GM18507 (cell line): ENCODE data around the gene CORO7.

Source experiments
- DNase-seq: peaks from one replicate; pipeline ENCODE4 v3.0.0; 2011; ENCODE audit warnings: low read depth; ENCODE audit not compliant: insufficient read length; ENCODE audit errors: extremely low spot score
- FAIRE-seq: peaks from 2 replicates; lab custom pipeline; 2011; peaks lifted over from hg19 to GRCh38; lab: Jason Lieb, UNC

CORO7 gene

GRCh38 chr16:4426722-4427372 lies 10.5 kb upstream of the CORO7 start:
- DNase-seq (no peak), FAIRE-seq (no peak)

DNA sequence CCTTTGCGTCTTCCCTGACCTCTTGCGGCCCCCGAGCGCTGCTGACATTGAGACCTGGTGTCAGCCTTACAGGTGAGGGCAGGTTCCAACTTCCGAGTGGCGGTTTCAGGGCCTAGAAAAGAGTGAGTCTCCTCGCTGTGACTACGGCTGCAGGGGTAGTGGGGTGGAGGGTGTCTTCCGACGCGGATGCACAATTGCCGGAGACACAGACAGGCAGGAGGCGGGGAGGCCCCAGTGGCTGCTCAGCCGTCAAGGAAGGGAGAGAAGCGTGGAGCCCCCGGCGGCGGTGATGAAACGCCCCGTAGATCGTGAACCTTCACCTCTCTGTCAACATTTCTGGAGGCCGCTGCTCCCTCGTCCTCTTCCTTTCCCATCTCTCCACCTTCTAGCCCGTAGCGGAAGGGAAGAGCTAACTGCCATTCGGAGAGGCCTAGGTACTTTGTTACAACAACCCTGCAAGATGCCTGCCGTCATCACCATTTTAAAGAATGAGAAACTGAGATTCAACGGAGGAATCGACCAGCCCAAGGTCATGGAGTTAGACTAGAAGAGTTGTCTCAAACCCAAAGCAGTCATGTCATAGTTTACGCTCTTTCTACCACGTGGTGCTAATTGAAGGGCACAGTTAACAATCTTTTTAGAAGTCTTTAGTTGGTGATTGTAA lies 9.8 kb upstream of the CORO7 start:
- DNase-seq: no peak

DNA sequence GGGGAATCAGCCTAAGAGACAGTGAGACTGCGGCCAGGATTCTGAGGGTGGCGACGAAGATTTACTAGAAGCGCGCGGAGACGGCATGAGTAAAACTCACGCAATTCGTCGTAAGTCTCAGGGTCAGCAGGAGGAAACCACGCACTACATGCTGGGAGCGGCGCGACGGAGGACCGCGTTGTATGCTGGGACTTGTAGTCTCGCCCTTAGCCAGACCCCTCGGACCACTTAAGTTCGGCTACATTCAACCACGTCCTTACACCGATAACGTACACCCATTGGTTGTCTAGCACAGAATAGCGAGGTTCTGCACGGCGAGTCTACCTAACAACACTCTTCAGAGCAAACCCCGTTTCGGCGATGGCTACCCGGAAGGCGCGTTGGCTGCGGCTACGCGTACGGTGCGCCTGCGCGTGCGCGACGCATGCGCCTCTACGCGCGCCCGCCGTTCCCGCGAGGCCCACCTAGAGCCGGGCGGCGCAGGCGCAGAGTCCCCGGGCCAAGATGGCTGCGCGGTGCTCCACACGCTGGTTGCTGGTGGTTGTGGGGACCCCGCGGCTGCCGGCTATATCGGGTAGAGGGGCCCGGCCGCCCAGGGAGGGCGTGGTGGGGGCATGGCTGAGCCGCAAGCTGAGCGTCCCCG lies 9.1 kb upstream of the CORO7 start, which contains the start of gene DNAJA3:
TSS of gene DNAJA3 (plus strand) at position 491 of the 643 bp plus-strand sequence. CDS start at position 505, 14 bp downstream.
- FAIRE-seq (peak; percentile 93), DNase-seq (peak; percentile 95)

More for the DNA sequence above, 9.8 kb upstream of the CORO7 start:
- no peak for FAIRE-seq

DNA sequence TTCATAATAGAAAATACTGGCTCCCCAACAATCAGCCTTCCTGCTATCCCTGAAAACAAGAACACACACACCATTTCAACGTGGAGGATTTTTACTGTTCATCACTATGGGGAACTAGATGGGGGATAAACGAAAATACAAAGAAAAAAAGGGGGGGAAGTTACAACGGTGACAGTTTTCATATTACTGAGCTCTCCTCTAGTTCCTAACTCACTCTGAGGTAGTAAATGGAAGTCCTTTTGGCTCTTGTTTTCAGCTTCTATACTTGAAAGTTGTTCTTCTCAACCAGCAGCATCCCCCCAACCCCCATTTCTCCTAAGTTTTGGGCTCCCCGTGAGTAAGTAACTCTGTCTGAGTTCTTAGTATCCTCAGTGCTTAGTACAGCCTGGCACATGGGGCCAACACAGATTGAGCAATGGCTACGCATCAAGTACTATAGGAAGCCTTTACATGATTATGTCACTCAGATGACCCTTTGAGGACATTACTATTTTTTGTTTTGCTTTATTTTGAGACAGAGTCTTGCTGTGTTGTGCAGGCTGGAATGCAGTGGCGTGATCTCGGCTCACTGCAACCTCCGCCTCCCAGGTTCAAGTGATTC lies 4.2 kb upstream of the CORO7 start:
- FAIRE-seq: no peak
- DNase-seq: no peak

GRCh38 chr16:4419402-4419959 lies 3.1 kb upstream of the CORO7 start:
- DNase-seq (no peak), FAIRE-seq (no peak)

DNA sequence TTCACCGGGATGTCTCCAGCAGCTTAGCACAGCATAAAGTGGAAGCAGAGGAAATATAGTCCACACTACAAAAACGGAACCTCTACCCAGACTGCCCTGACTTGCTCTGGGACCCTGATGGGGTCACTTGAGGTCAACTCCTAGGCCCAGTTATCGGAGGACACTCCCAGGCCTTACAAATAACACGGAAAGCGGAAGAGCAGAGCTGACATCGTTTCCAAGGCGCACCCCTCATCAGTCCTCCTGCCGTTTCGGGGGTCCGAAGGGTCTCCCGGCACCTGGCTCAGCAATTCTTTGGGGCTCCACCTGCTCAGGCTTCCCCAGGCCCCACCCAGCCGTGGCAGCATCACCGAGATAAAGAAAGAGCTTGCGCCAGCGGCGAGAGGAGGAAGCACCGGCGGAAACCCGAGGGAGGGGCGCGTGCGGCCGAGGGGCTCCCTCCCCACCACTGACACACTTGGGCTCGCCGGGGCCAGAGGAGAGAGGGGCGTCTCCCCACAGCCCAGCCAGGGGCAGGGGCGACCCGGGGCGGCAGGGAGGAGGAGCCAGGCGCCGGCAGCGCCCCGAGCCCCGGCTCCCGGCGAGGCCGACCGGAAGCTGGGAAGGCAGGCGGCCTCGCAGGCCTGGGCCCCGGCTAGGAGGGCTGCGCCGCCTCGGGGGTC lies 727 bp downstream of the CORO7 start:
- FAIRE-seq (peak; percentile 59), DNase-seq (no peak)

DNA sequence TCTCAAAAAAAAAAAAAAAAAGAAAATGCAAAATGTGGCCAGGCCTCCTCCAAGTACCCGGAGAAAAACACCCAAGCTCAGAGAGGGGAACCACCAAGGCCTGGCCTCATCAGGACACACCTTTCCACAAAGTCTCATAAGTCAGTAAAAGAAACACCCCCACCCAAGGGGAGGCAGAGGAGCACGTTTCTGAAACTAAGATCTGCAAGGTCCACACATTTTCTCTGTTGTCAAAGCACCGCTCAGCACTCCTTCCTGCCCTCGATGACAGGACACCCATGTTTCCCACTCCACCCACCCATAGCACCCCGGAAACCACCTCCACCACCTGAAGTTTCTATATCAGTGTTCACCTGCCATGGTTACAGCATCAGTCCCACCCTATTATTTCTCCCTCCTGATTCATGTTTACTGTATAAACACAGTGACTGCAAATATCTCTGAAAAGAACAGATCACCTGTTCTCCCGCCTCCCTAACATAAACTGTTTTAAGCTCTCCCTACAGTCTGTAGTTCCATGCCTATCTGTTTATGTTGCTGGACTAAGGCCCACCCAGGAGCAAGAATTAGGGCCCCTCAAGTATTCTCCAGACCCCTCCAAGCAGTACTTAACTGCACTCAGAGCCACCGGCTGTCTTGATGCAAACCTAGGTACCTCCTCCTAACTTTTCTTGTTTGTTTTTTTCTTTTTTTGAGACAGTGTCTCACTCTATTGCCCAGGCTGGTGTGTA lies 2.0 kb downstream of the CORO7 start:
- DNase-seq (peak; percentile 74), FAIRE-seq (peak; percentile 99)

DNA sequence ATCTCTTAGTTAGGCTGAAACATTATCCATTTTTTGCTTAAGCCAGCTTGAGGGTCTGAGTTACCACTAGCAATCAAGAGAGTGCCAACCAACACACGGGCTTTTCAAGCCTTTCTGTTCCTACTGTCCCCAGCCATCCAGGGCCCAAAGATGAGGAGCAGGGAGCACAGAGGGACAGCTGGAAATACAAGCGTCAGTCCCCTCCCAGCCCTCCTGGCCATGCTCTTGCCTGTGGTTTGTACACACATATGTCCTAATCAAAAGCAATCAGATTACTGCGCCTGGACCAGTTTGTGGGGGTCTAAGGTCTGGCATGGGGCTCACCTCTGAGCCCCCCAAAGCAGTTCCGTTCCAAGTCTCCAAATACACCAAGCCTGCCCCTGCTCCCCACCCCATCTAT lies 3.5 kb downstream of the CORO7 start:
- no peak for FAIRE-seq
- DNase-seq: no peak

DNA sequence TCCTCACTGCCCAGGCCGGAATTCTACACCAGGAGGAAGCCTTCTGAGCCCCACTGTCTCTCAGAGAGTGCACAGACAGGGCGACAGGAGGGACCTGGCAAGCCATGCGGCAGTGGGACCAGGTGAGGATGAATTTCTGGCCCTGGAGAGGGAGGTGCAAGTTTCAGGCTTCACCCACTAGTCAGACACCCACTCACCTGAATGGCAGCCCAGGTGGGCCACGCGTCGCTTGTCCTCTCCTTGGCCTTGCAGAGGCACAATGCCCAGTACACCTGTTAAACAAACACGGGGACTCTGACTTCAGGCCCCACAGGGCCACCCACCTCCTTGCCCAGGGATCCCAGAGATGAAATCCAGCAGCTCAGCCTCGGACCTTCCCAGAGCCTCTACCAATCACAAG lies 4.2 kb downstream of the CORO7 start:
- no peak for FAIRE-seq

GRCh38 chr16:4411684-4412083 lies 4.7 kb downstream of the CORO7 start:
- DNase-seq: no peak
- no peak for FAIRE-seq

More for the DNA sequence above, 4.2 kb downstream of the CORO7 start:
- no peak for DNase-seq

- FAIRE-seq (no peak), DNase-seq (no peak)
Observed at GRCh38 chr16:4410335-4411075, 5.9 kb downstream of the CORO7 start.

DNA sequence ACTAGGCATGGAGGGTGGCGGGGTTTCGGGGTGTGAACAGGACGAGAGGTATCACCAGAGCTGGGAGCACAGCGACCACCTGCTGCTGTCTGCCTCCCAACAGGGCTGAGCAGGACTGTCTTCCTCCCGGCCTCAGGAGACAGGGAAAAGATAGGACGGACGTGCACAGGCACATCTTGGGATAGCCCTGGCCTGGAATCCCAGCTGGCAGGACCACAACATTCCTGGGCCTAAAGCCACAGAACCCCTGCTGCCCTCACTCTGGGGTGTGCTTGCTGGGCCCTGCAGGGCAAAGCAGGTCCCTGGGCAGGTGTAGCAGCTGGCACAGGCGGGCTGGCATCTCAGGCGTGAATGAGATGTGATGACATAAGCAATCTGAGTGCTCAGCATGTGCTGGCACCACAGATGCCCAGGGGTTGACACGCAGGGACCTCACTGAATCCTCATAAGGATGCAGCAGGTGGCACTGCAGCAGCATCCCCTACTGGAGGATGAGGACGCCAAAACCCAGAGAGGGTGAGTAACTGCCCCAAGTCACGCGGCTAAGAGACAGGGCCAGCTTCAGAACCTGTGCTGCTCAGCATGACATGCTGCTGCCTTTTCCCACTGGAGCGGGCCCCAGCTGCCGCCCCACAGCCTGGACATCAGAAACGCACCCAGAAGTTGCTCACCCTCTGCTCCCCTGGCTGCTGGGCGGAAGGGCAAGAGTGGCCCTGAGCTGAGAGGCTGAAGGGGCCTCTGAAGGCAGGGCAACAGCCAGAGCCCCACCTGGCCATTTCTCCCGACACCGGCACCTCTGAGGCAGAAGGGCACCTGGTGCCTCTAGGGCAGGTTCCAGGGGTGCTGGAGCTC lies 7.1 kb downstream of the CORO7 start:
- FAIRE-seq: no peak

DNA sequence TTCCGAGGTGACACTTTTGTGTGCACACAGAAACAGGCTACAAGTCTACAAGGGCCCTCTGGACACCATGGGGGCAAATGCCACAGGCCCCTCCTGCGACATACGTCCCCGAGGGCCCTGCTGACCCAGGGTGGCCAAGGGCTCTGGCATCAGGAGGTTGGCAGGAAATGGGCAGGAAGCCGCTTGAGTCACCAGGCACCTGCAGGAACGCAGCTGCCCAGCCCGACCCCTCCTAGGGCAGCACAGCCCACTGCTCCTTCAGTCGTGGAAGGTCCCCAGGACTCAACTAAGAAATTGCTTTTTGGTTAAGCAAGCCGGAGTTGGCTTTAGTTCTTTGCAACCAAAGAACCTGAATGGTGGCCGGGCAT lies 8.1 kb downstream of the CORO7 start:
- DNase-seq (no peak), FAIRE-seq (no peak)

More for the DNA sequence above, 7.1 kb downstream of the CORO7 start:
- DNase-seq: no peak

DNA sequence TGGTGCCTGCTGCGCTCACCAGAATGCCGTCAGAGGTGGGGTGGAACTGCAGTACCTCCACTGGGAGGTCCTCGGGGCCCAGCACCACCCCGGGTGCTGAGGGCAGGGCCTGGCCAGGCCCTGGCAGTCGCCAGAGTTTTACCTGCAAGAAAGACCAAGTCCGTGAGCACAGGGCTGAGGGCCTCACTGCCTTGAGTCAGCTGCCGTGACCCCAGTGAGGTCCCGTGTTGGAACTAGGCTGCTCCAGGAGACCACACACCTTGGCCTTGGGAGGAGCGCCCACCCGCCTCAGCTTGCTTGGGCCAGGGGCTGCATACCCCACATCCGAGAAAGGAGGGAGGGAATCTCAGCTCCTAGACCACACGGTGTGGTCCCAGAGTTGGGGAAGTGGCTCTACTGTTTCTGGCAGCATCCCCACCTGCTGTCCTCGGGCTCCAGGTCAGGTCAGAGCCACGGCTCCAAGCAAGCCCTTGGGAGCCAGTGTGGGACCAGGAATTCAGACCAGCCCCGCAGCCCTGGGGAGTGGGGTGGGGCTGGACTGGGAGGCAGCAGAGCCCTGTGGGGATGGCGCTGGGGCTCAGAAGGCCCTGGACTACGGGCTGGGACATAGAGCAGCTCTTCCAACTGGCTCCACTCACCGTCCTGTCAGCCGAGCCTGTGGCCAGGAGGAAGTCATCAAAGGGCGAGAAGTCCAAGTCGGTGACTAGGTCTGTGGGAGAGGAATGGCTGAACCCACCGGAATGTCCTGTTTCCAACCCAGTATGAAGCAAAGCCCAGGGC lies 8.7 kb downstream of the CORO7 start:
- no peak for FAIRE-seq
- DNase-seq: no peak

GRCh38 chr16:4404967-4405696 lies 11.3 kb downstream of the CORO7 start:
- no peak for DNase-seq
- FAIRE-seq: no peak
